Measurements from ENCODE around the gene KCNH6. TPM values are rescaled to one million over a fixed set of nuclear protein-coding genes. Genes with fewer than 3 reads are reported as not detected.
A peak's percentile ranks its signal among the peaks of the same experiment; 100 is the strongest.

Gene KCNH6
- total and polyA plus RNA-seq, 5 donors from 2014 or later = not detected

- Histone ChIP-seq H3K4me3 (ENCODE audit: low read depth, low read length) (no peak overlapping the region), H3K36me3 (ENCODE audit: control insufficient read depth, insufficient read depth, low read length) (no peaks in the 10 kb centered on the region), H3K9me3 (ENCODE audit: control insufficient read depth in 2 of 2, low read length in 2 of 2) (no peaks in the 10 kb centered on the region), H3K4me1 (ENCODE audit: control insufficient read depth, insufficient read depth, low read length, poor library complexity, severe bottlenecking) (peaks cover 17% of the 10 kb centered on the region), H3K27me3 (ENCODE audit: control insufficient read depth, insufficient read depth, low read length) (peaks cover 9% of the 10 kb centered on the region), H3K27ac (ENCODE audit: insufficient read depth, low read length, poor library complexity, severe bottlenecking) (no peak overlapping the region)
- H3K4me3 Mint-ChIP-seq = peak overlapping the region in 3 of 4 donors; percentile 54 to 71 (median 61)
- DNase-seq (no peak), ATAC-seq (ENCODE audit: low read depth in 2 of 2) (no peak)
- H3K36me3 Mint-ChIP-seq = no peaks in the 10 kb centered on the region
- H3K9me3 Mint-ChIP-seq = peaks cover 0 to 1% (median 0%) of the 10 kb centered on the region in 7 donors
- no peak overlapping the region for H3K27ac Mint-ChIP-seq
- H3K27me3 Mint-ChIP-seq = peaks cover 53% of the 10 kb centered on the region
- peaks cover 0 to 13% (median 5%) of the 10 kb centered on the region in 4 donors for H3K4me1 Mint-ChIP-seq
Measured at GRCh38 chr17:63477480-63478440, 45.4 kb upstream of the KCNH6 start.

DNA sequence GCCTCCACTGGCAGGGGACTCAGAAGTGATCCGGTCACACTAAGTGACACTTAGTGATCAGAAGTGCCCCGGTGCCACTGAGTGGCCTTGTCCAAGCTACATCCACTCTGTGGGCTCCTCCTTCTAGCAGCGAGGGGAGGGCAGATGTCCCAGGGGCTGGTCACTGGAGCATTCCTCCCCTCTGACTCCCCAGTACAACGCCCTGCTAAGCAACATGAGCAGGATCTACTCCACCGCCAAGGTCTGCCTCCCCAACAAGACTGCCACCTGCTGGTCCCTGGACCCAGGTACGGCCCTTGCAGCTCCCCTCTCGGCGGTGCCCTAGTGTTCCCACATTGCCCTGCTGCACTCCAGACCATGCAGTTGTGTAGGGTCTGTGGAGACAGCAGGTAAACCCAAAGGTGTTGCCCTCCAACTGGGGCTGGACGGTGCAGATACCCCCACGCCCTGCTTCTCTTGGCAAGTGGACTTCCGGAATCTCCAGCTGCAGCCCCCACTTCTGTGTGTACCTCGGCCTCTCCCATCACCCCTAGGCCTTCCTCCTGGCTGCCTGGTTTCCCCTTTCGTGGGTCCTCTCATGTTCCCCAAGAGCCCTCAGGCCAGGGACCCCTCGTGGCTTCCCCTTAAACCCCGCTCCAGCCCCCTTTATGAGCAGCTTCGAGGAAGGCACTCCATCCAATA lies 44.2 kb upstream of the KCNH6 start:
- H3K36me3 ChIP-seq (ENCODE audit: control insufficient read depth, insufficient read depth, low read length) = no peaks in the 10 kb centered on the region
- H3K4me3 ChIP-seq (ENCODE audit: low read depth, low read length) = no peak overlapping the region
- Mint-ChIP-seq H3K9me3 (peaks cover 0 to 1% (median 0%) of the 10 kb centered on the region in 7 donors), H3K27ac (no peak overlapping the region), H3K27me3 (peaks cover 53% of the 10 kb centered on the region), H3K4me1 (peaks cover 0 to 13% (median 5%) of the 10 kb centered on the region in 4 donors), H3K36me3 (no peaks in the 10 kb centered on the region), H3K4me3 (peak overlapping the region in 1 of 4 donors; percentile 44)
- peak; percentile 63 to 68 for ATAC-seq (ENCODE audit: low read depth in 2 of 2)
- DNase-seq = peak; percentile 23 to 73 (median 41)
- H3K27ac ChIP-seq (ENCODE audit: insufficient read depth, low read length, poor library complexity, severe bottlenecking) = no peak overlapping the region
- no peaks in the 10 kb centered on the region for H3K9me3 ChIP-seq (ENCODE audit: control insufficient read depth in 2 of 2, low read length in 2 of 2)
- peaks cover 9% of the 10 kb centered on the region for H3K27me3 ChIP-seq (ENCODE audit: control insufficient read depth, insufficient read depth, low read length)
- H3K4me1 ChIP-seq (ENCODE audit: control insufficient read depth, insufficient read depth, low read length, poor library complexity, severe bottlenecking) = peaks cover 17% of the 10 kb centered on the region

GRCh38 chr17:63479495-63480184 lies 43.5 kb upstream of the KCNH6 start:
- H3K36me3 Mint-ChIP-seq = no peaks in the 10 kb centered on the region
- no peak for DNase-seq
- Histone ChIP-seq H3K4me3 (ENCODE audit: low read depth, low read length) (no peak overlapping the region), H3K27me3 (ENCODE audit: control insufficient read depth, insufficient read depth, low read length) (peaks cover 9% of the 10 kb centered on the region), H3K9me3 (ENCODE audit: control insufficient read depth in 2 of 2, low read length in 2 of 2) (no peaks in the 10 kb centered on the region), H3K36me3 (ENCODE audit: control insufficient read depth, insufficient read depth, low read length) (no peaks in the 10 kb centered on the region), H3K4me1 (ENCODE audit: control insufficient read depth, insufficient read depth, low read length, poor library complexity, severe bottlenecking) (peaks cover 17% of the 10 kb centered on the region), H3K27ac (ENCODE audit: insufficient read depth, low read length, poor library complexity, severe bottlenecking) (no peak overlapping the region)
- H3K27ac Mint-ChIP-seq = no peak overlapping the region
- H3K9me3 Mint-ChIP-seq = peaks cover 0 to 1% (median 0%) of the 10 kb centered on the region in 7 donors
- ATAC-seq (ENCODE audit: low read depth in 2 of 2) = no peak
- peaks cover 0 to 13% (median 5%) of the 10 kb centered on the region in 4 donors for H3K4me1 Mint-ChIP-seq
- H3K27me3 Mint-ChIP-seq = peaks cover 46% of the 10 kb centered on the region
- H3K4me3 Mint-ChIP-seq = no peak overlapping the region

DNA sequence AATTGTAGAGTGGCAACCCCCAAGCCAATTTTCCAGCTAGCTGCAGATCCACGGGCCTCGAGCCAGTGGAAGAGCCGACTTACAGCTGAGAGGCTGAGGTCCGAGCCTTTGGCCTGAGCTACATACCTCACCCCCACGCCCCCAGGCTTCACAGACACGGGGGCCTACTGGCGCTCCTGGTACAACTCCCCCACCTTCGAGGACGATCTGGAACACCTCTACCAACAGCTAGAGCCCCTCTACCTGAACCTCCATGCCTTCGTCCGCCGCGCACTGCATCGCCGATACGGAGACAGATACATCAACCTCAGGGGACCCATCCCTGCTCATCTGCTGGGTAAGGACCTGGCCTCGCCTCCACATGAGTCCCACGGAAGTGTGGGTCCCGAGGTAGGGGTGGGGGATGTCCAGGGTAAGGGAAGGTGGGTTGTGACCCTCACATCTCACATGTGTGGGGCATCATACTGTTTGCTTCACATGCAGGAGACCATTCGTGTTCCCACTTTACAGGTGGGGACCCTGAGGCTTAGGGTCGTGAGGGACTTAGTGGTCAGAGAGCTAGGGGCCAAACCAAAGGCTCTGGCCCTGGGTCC lies 42.9 kb upstream of the KCNH6 start:
- Histone ChIP-seq H3K27ac (ENCODE audit: insufficient read depth, low read length, poor library complexity, severe bottlenecking) (no peak overlapping the region), H3K4me1 (ENCODE audit: control insufficient read depth, insufficient read depth, low read length, poor library complexity, severe bottlenecking) (peaks cover 17% of the 10 kb centered on the region), H3K27me3 (ENCODE audit: control insufficient read depth, insufficient read depth, low read length) (peaks cover 9% of the 10 kb centered on the region), H3K4me3 (ENCODE audit: low read depth, low read length) (no peak overlapping the region), H3K36me3 (ENCODE audit: control insufficient read depth, insufficient read depth, low read length) (no peaks in the 10 kb centered on the region), H3K9me3 (ENCODE audit: control insufficient read depth in 2 of 2, low read length in 2 of 2) (no peaks in the 10 kb centered on the region)
- DNase-seq (no peak), ATAC-seq (ENCODE audit: low read depth in 2 of 2) (no peak)
- Mint-ChIP-seq H3K4me1 (peaks cover 0 to 13% (median 5%) of the 10 kb centered on the region in 4 donors), H3K36me3 (no peaks in the 10 kb centered on the region), H3K4me3 (no peak overlapping the region), H3K9me3 (peaks cover 0 to 1% (median 0%) of the 10 kb centered on the region in 7 donors), H3K27me3 (peaks cover 39% of the 10 kb centered on the region), H3K27ac (no peak overlapping the region)

DNA sequence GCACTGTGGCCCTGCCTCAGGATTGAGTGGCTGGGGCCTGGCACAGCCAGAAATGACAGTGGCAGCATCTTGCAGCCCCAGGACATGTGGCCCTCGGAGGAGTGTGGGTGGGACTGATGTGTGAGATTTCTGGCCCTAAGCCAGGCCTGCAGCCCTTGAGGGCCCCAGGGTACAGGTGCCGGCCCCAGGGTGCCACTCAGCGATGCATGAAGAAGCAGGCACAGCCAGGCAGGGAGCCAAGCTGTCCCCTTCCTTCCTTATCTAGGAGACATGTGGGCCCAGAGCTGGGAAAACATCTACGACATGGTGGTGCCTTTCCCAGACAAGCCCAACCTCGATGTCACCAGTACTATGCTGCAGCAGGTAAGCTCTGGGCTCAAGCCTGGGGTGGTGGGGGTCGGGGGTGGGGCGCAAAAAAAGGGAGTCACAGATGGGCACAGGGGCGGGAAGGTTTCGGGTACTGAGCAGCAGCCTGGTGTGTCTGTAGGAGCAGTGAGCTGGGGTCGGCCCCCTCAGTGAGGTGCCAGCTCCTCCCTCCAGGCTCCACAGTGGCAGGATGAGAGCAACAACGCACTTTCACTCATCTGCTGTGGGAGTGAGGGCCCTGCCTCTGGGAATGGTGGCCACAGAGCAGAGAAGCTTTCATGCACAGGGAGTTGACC lies 42.2 kb upstream of the KCNH6 start:
- no peak overlapping the region for H3K4me3 Mint-ChIP-seq
- H3K4me1 Mint-ChIP-seq = peaks cover 0 to 11% (median 5%) of the 10 kb centered on the region in 4 donors
- DNase-seq (no peak), ATAC-seq (ENCODE audit: low read depth in 2 of 2) (no peak)
- peaks cover 35% of the 10 kb centered on the region for H3K27me3 Mint-ChIP-seq
- H3K27me3 ChIP-seq (ENCODE audit: control insufficient read depth, insufficient read depth, low read length) = peaks cover 8% of the 10 kb centered on the region
- H3K9me3 ChIP-seq (ENCODE audit: control insufficient read depth in 2 of 2, low read length in 2 of 2) = no peaks in the 10 kb centered on the region
- H3K27ac ChIP-seq (ENCODE audit: insufficient read depth, low read length, poor library complexity, severe bottlenecking) = no peak overlapping the region
- H3K9me3 Mint-ChIP-seq = peaks cover 0 to 1% (median 0%) of the 10 kb centered on the region in 7 donors
- no peak overlapping the region for H3K4me3 ChIP-seq (ENCODE audit: low read depth, low read length)
- no peaks in the 10 kb centered on the region for H3K36me3 Mint-ChIP-seq
- H3K4me1 ChIP-seq (ENCODE audit: control insufficient read depth, insufficient read depth, low read length, poor library complexity, severe bottlenecking) = peaks cover 17% of the 10 kb centered on the region
- no peak overlapping the region for H3K27ac Mint-ChIP-seq
- no peaks in the 10 kb centered on the region for H3K36me3 ChIP-seq (ENCODE audit: control insufficient read depth, insufficient read depth, low read length)

DNA sequence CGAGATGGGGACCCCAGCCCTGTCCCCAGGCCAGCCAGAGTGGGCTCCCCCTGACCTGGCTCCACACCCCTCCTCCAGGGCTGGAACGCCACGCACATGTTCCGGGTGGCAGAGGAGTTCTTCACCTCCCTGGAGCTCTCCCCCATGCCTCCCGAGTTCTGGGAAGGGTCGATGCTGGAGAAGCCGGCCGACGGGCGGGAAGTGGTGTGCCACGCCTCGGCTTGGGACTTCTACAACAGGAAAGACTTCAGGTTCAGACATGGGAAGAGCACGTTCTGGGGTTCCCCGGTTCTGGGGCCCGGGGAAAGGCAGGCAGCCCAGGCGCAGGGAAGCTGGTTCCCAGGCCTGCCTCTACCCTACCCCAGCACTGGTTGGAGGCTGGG lies 41.7 kb upstream of the KCNH6 start:
- H3K9me3 Mint-ChIP-seq = peaks cover 0 to 1% (median 0%) of the 10 kb centered on the region in 7 donors
- Histone ChIP-seq H3K36me3 (ENCODE audit: control insufficient read depth, insufficient read depth, low read length) (no peaks in the 10 kb centered on the region), H3K4me3 (ENCODE audit: low read depth, low read length) (no peak overlapping the region), H3K4me1 (ENCODE audit: control insufficient read depth, insufficient read depth, low read length, poor library complexity, severe bottlenecking) (peaks cover 15% of the 10 kb centered on the region), H3K27ac (ENCODE audit: insufficient read depth, low read length, poor library complexity, severe bottlenecking) (no peak overlapping the region), H3K27me3 (ENCODE audit: control insufficient read depth, insufficient read depth, low read length) (peaks cover 6% of the 10 kb centered on the region), H3K9me3 (ENCODE audit: control insufficient read depth in 2 of 2, low read length in 2 of 2) (no peaks in the 10 kb centered on the region)
- no peak for ATAC-seq (ENCODE audit: low read depth in 2 of 2)
- DNase-seq = no peak
- peaks cover 0 to 11% (median 5%) of the 10 kb centered on the region in 4 donors for H3K4me1 Mint-ChIP-seq
- no peak overlapping the region for H3K27ac Mint-ChIP-seq
- H3K4me3 Mint-ChIP-seq = no peak overlapping the region
- H3K27me3 Mint-ChIP-seq = peaks cover 39% of the 10 kb centered on the region
- no peaks in the 10 kb centered on the region for H3K36me3 Mint-ChIP-seq

GRCh38 chr17:63482509-63482908 lies 40.6 kb upstream of the KCNH6 start:
- H3K27me3 ChIP-seq (ENCODE audit: control insufficient read depth, insufficient read depth, low read length) = peaks cover 6% of the 10 kb centered on the region
- H3K4me1 ChIP-seq (ENCODE audit: control insufficient read depth, insufficient read depth, low read length, poor library complexity, severe bottlenecking) = peaks cover 5% of the 10 kb centered on the region
- H3K9me3 Mint-ChIP-seq = peaks cover 0 to 1% (median 0%) of the 10 kb centered on the region in 7 donors
- no peak overlapping the region for H3K27ac Mint-ChIP-seq
- H3K9me3 ChIP-seq (ENCODE audit: control insufficient read depth in 2 of 2, low read length in 2 of 2) = no peaks in the 10 kb centered on the region
- H3K4me3 Mint-ChIP-seq = no peak overlapping the region
- peaks cover 0 to 10% (median 5%) of the 10 kb centered on the region in 4 donors for H3K4me1 Mint-ChIP-seq
- no peak overlapping the region for H3K27ac ChIP-seq (ENCODE audit: insufficient read depth, low read length, poor library complexity, severe bottlenecking)
- DNase-seq (no peak), ATAC-seq (ENCODE audit: low read depth in 2 of 2) (no peak)
- peaks cover 39% of the 10 kb centered on the region for H3K27me3 Mint-ChIP-seq
- H3K4me3 ChIP-seq (ENCODE audit: low read depth, low read length) = no peak overlapping the region
- no peaks in the 10 kb centered on the region for H3K36me3 ChIP-seq (ENCODE audit: control insufficient read depth, insufficient read depth, low read length)
- H3K36me3 Mint-ChIP-seq = no peaks in the 10 kb centered on the region
